Neuronal stem cell (in vitro differentiated cells): Measurements from ENCODE around the gene GRAMD2A.

Experiments used
- DNase-seq: peaks from one replicate; pipeline ENCODE4 v3.0.0-alpha.2; 2013; ENCODE audit warnings: low spot score
- H2AFZ ChIP-seq: one replicate; pipeline ENCODE4 v1.6.1; 2013; ENCODE audit warnings: mild to moderate bottlenecking, low read length, inconsistent platforms
- H2AK5ac ChIP-seq: 2 replicates; pipeline ENCODE4 v1.6.1; 2013; ENCODE audit warnings: low read depth, mild to moderate bottlenecking, inconsistent platforms, low read length, moderate library complexity, mixed read lengths
- H2BK120ac ChIP-seq: 2 replicates; pipeline ENCODE4 v1.6.1; 2013; ENCODE audit warnings: low read depth, mild to moderate bottlenecking, inconsistent platforms, low read length, moderate library complexity, mixed read lengths
- H2BK12ac ChIP-seq: one replicate; pipeline ENCODE4 v1.6.1; 2013; ENCODE audit warnings: low read length, inconsistent platforms
- H2BK15ac ChIP-seq: 2 replicates; pipeline ENCODE4 v1.6.1; 2013; ENCODE audit warnings: mild to moderate bottlenecking, low read length, inconsistent platforms, mixed read lengths
- H2BK5ac ChIP-seq: one replicate; pipeline ENCODE4 v1.6.1; 2013; ENCODE audit warnings: inconsistent platforms, mild to moderate bottlenecking, low read length, moderate library complexity
- H3K14ac ChIP-seq: one replicate; pipeline ENCODE4 v1.6.1; 2013; ENCODE audit warnings: low read length, inconsistent platforms
- H3K18ac ChIP-seq: 2 replicates; pipeline ENCODE4 v1.6.1; 2013; ENCODE audit warnings: low read length, inconsistent platforms
- H3K23ac ChIP-seq: 2 replicates; pipeline ENCODE4 v1.6.1; 2013; ENCODE audit warnings: low read depth, mild to moderate bottlenecking, mixed read lengths, low read length, inconsistent platforms; ENCODE audit not compliant: poor library complexity
- H3K27ac ChIP-seq: replicated peaks from 3 replicates; pipeline ENCODE4 v1.5.1; 2013; ENCODE audit warnings: low read length, inconsistent platforms
- H3K27me3 ChIP-seq, 3 experiments: 2 replicates each; pipeline ENCODE4 v1.6.1; 2013; ENCODE audit warnings: low read length in 3 of 3, mild to moderate bottlenecking in 2 of 3, inconsistent platforms in 1 of 3, low read depth in 1 of 3, mixed read lengths in 1 of 3, moderate library complexity in 1 of 3; ENCODE audit not compliant: control insufficient read depth in 3 of 3, insufficient read depth in 3 of 3
- H3K36me3 ChIP-seq, 2 donors: replicated peaks in 1 of 2; 2 replicates each; pipeline ENCODE4 v1.6.1; 2013; ENCODE audit warnings: low read length in 2 of 2; ENCODE audit not compliant: control insufficient read depth in 2 of 2, insufficient read depth in 2 of 2
- H3K4ac ChIP-seq: 2 replicates; pipeline ENCODE4 v1.6.1; 2013; ENCODE audit warnings: inconsistent platforms, mild to moderate bottlenecking, low read length, moderate library complexity
- H3K4me1 ChIP-seq, 2 donors: 1 replicate in 1 of 2; 2 replicates in 1 of 2; pipeline ENCODE4 v1.6.1; 2013; ENCODE audit warnings: low read length in 2 of 2, low read depth in 1 of 2; ENCODE audit not compliant: control insufficient read depth in 2 of 2, insufficient read depth in 1 of 2
- H3K4me2 ChIP-seq: one replicate; pipeline ENCODE4 v1.6.1; 2013; ENCODE audit warnings: mild to moderate bottlenecking, low read length, inconsistent platforms; ENCODE audit not compliant: insufficient read depth, poor library complexity, severe bottlenecking
- H3K4me3 ChIP-seq, 2 donors: 2 replicates each; pipeline ENCODE4 v1.5.1; 2013; ENCODE audit warnings: low read length in 2 of 2, mild to moderate bottlenecking in 2 of 2, inconsistent platforms in 1 of 2, moderate library complexity in 1 of 2
- H3K79me1 ChIP-seq: one replicate; pipeline ENCODE4 v1.6.1; 2013; ENCODE audit warnings: low read depth, mild to moderate bottlenecking, inconsistent platforms, low read length, moderate library complexity
- H3K9ac ChIP-seq: one replicate; pipeline ENCODE4 v1.6.1; 2013; ENCODE audit warnings: mild to moderate bottlenecking, low read depth, low read length, inconsistent platforms; ENCODE audit not compliant: poor library complexity
- H3K9me3 ChIP-seq, 2 donors: replicated peaks in 1 of 2; 2 replicates each; pipeline versions ENCODE3 to v1.6.1; 2013; ENCODE audit warnings: low read length in 2 of 2, mild to moderate bottlenecking in 2 of 2, inconsistent platforms in 1 of 2, low read depth in 1 of 2, mixed read lengths in 1 of 2, moderate library complexity in 1 of 2; ENCODE audit not compliant: control insufficient read depth in 2 of 2, insufficient read depth in 1 of 2
- H4K8ac ChIP-seq: one replicate; pipeline ENCODE4 v1.6.1; 2013; ENCODE audit warnings: low read depth, mild to moderate bottlenecking, inconsistent platforms, low read length, moderate library complexity
- H4K91ac ChIP-seq: one replicate; pipeline ENCODE4 v1.6.1; 2013; ENCODE audit warnings: low read length, low read depth, mild to moderate bottlenecking, inconsistent platforms; ENCODE audit not compliant: poor library complexity
- WGBS, 2 donors: extraction: QIAGEN DNeasy Blood & Tissue Kit; methylation state at CpG; one replicate each; pipeline ENCODE4 v1.1.7; 2013; ENCODE audit warnings: missing lambda C conversion rate in 2 of 2, mixed read lengths in 1 of 2; ENCODE audit not compliant: insufficient read length in 2 of 2, insufficient replicate concordance in 1 of 2; ENCODE audit errors: extremely low coverage in 2 of 2; 5-methylcytosine and 5-hydroxymethylcytosine counted together

The GRAMD2A gene

GRCh38 chr15:72227192-72227586 lies 29.6 kb upstream of the GRAMD2A start:
- Histone ChIP-seq H3K9ac (no peak overlapping the region), H3K4me2 (no peak overlapping the region), H3K23ac (no peak overlapping the region), H4K91ac (no peak overlapping the region), H2BK5ac (no peak overlapping the region), H3K9me3 (no peaks in the 10 kb centered on the region), H3K79me1 (peaks cover 11% of the 10 kb centered on the region), H2AFZ (no peak overlapping the region), H3K4me3 (no peak overlapping the region), H2BK120ac (no peak overlapping the region), H3K27ac (no peak overlapping the region), H3K36me3 (peaks cover 0 to 61% of the 10 kb centered on the region in 2 donors), H4K8ac (no peak overlapping the region), H2BK12ac (no peak overlapping the region), H3K4ac (no peak overlapping the region), H2AK5ac (no peak overlapping the region), H2BK15ac (no peak overlapping the region), H3K27me3 (no peaks in the 10 kb centered on the region), H3K14ac (no peak overlapping the region), H3K18ac (no peak overlapping the region), H3K4me1 (peaks cover 21 to 30% of the 10 kb centered on the region in 2 donors)
- no CpG with 5 or more reads among the region's 8 CpGs for WGBS, 2 donors
- no peak for DNase-seq

- WGBS, 2 donors, result no CpG with 5 or more reads among the region's 10 CpGs
- H2BK12ac ChIP-seq, result no peak overlapping the region
- H3K79me1 ChIP-seq, result peaks cover 4% of the 10 kb centered on the region
- H3K36me3 ChIP-seq, result peaks cover 16 to 93% of the 10 kb centered on the region in 2 donors
- no peak overlapping the region for H3K18ac ChIP-seq
- H2BK120ac ChIP-seq, result no peak overlapping the region
- H3K27me3 ChIP-seq, result no peaks in the 10 kb centered on the region
- peaks cover 9 to 13% of the 10 kb centered on the region in 2 donors for H3K4me1 ChIP-seq
- H3K4ac ChIP-seq, result no peak overlapping the region
- no peak overlapping the region for H3K9ac ChIP-seq
- H3K4me3 ChIP-seq, result no peak overlapping the region
- no peak overlapping the region for H4K8ac ChIP-seq
- no peak overlapping the region for H2AFZ ChIP-seq
- no peak overlapping the region for H2AK5ac ChIP-seq
- H3K4me2 ChIP-seq, result no peak overlapping the region
- no peak for DNase-seq
- no peak overlapping the region for H3K23ac ChIP-seq
- no peak overlapping the region for H2BK5ac ChIP-seq
- H3K9me3 ChIP-seq, result no peaks in the 10 kb centered on the region
- H2BK15ac ChIP-seq, result no peak overlapping the region
- no peak overlapping the region for H3K27ac ChIP-seq
- H4K91ac ChIP-seq, result no peak overlapping the region
- H3K14ac ChIP-seq, result no peak overlapping the region
Observed at GRCh38 chr15:72223278-72223677, 25.7 kb upstream of the GRAMD2A start.

GRCh38 chr15:72222393-72222792 lies 24.8 kb upstream of the GRAMD2A start:
- no peak overlapping the region for H2BK15ac ChIP-seq
- no peak overlapping the region for H3K4ac ChIP-seq
- no CpG with 5 or more reads among the region's 4 CpGs for WGBS, 2 donors
- H3K27ac ChIP-seq, result no peak overlapping the region
- H3K79me1 ChIP-seq, result peaks cover 4% of the 10 kb centered on the region
- H2BK12ac ChIP-seq, result no peak overlapping the region
- peaks cover 19 to 96% of the 10 kb centered on the region in 2 donors for H3K36me3 ChIP-seq
- DNase-seq, result no peak
- H3K9me3 ChIP-seq, result no peaks in the 10 kb centered on the region
- no peak overlapping the region for H2BK5ac ChIP-seq
- H3K23ac ChIP-seq, result no peak overlapping the region
- H3K4me3 ChIP-seq, result no peak overlapping the region
- H3K18ac ChIP-seq, result no peak overlapping the region
- no peak overlapping the region for H4K8ac ChIP-seq
- no peak overlapping the region for H2AK5ac ChIP-seq
- H3K27me3 ChIP-seq, result no peaks in the 10 kb centered on the region
- H3K14ac ChIP-seq, result no peak overlapping the region
- H3K9ac ChIP-seq, result no peak overlapping the region
- H2BK120ac ChIP-seq, result no peak overlapping the region
- peaks cover 7 to 8% of the 10 kb centered on the region in 2 donors for H3K4me1 ChIP-seq
- no peak overlapping the region for H2AFZ ChIP-seq
- H4K91ac ChIP-seq, result no peak overlapping the region
- no peak overlapping the region for H3K4me2 ChIP-seq

- Histone ChIP-seq H4K8ac (no peak overlapping the region), H2BK5ac (no peak overlapping the region), H3K27ac (no peak overlapping the region), H2AK5ac (no peak overlapping the region), H3K4me3 (no peak overlapping the region), H2BK120ac (no peak overlapping the region), H3K9ac (no peak overlapping the region), H4K91ac (no peak overlapping the region), H2BK15ac (no peak overlapping the region), H3K14ac (no peak overlapping the region), H3K36me3 (peaks cover 32 to 97% of the 10 kb centered on the region in 2 donors), H3K4ac (no peak overlapping the region), H2BK12ac (no peak overlapping the region), H3K27me3 (no peaks in the 10 kb centered on the region), H3K9me3 (no peaks in the 10 kb centered on the region), H3K4me2 (no peak overlapping the region), H3K79me1 (peaks cover 4% of the 10 kb centered on the region), H3K23ac (no peak overlapping the region), H2AFZ (no peak overlapping the region), H3K4me1 (peaks cover 0 to 2% of the 10 kb centered on the region in 2 donors), H3K18ac (no peak overlapping the region)
- no peak for DNase-seq
- no CpG with 5 or more reads among the region's 1 CpG for WGBS, 2 donors
Observed at GRCh38 chr15:72220687-72221086, 23.1 kb upstream of the GRAMD2A start.
